Smooth muscle cell (in vitro differentiated cells): ENCODE data around the gene PAK2. TPM values are rescaled to one million over a fixed set of nuclear protein-coding genes. Genes with fewer than 3 reads are reported as not detected.
"Not testable (repeated sequence)": the region's sequence is repeated elsewhere in the genome, so short reads cannot be mapped to it uniquely, and the experiment has no call there.

Experiments
- DNase-seq: peaks from one replicate; lab custom pipeline; 2025; ENCODE audit not compliant: unreplicated experiment; lab: John Stamatoyannopoulos, UW
- H2AFZ ChIP-seq: fragments of 200-600 bp; sonication (generic); 2 replicates; pipeline ENCODE4 v1.6.0; 2016; ENCODE audit warnings: antibody characterized with exemption, low read depth, mild to moderate bottlenecking
- H3F3A ChIP-seq: fragments of 200-600 bp; sonication (generic); 2 replicates; pipeline ENCODE4 v1.6.0; 2017; ENCODE audit warnings: antibody characterized with exemption, low read depth
- H3K27ac ChIP-seq: fragments of 200-600 bp; sonication (generic); 2 replicates; pipeline ENCODE4 v1.5.1; 2016; ENCODE audit warnings: low read depth, mild to moderate bottlenecking
- H3K27me3 ChIP-seq: fragments of 200-600 bp; sonication (generic); 2 replicates; pipeline ENCODE4 v1.6.1; 2016; ENCODE audit warnings: low read depth, mild to moderate bottlenecking
- H3K36me3 ChIP-seq: fragments of 200-600 bp; sonication (generic); 2 replicates; pipeline ENCODE4 v1.5.1; 2016; ENCODE audit warnings: low read depth
- H3K4me1 ChIP-seq: fragments of 200-600 bp; sonication (generic); 2 replicates; pipeline ENCODE4 v1.5.1; 2016; ENCODE audit warnings: low read depth
- H3K4me2 ChIP-seq: fragments of 200-600 bp; sonication (generic); 2 replicates; pipeline ENCODE4 v1.6.0; 2016; ENCODE audit warnings: mild to moderate bottlenecking
- H3K4me3 ChIP-seq: fragments of 200-600 bp; sonication (generic); 2 replicates; pipeline ENCODE4 v1.5.1; 2016; ENCODE audit warnings: mild to moderate bottlenecking
- H3K79me2 ChIP-seq: fragments of 200-600 bp; sonication (generic); 2 replicates; pipeline ENCODE4 v1.6.0; 2016; ENCODE audit warnings: low read depth, mild to moderate bottlenecking
- H3K9ac ChIP-seq: fragments of 200-600 bp; sonication (generic); 2 replicates; pipeline ENCODE4 v1.6.0; 2016; ENCODE audit warnings: low read depth
- H3K9me3 ChIP-seq: fragments of 200-600 bp; sonication (generic); replicated peaks from 2 replicates; pipeline ENCODE4 v1.5.1; 2016; ENCODE audit warnings: low read depth
- H4K20me1 ChIP-seq: fragments of 200-600 bp; sonication (generic); 2 replicates; pipeline ENCODE4 v1.6.0; 2016; ENCODE audit warnings: low read depth
- CTCF ChIP-seq: fragments of 200-600 bp; sonication (generic); IDR thresholded peaks from 2 replicates; pipeline ENCODE4 v1.5.1; 2017; ENCODE audit warnings: borderline replicate concordance, mild to moderate bottlenecking, antibody characterized with exemption; ENCODE audit not compliant: insufficient read depth, poor library complexity, severe bottlenecking
- WGBS: methylation state at CpG from one replicate; pipeline ENCODE4 v1.1.7; 2016; ENCODE audit warnings: low lambda C conversion rate; 5-methylcytosine and 5-hydroxymethylcytosine counted together
- polyA plus RNA-seq: library from polyadenylated mRNA; unstranded; fragments of >200 nt; fragmentation: Nextera tagmentation; extraction: Ambion mirVana; gene quantifications from 2 replicates; pipeline ENCODE4 v1.2.1, GENCODE V29; 2016
- total RNA-seq: library from RNA; depleted of rRNA; stranded (reverse); fragments of >200 nt; gene quantifications from 2 replicates; pipeline ENCODE4 v1.2.3, GENCODE V29; 2014

Gene PAK2
- total and polyA plus RNA-seq, 2 experiments from 2014 or later, result 20.6 to 98.4 TPM

DNA sequence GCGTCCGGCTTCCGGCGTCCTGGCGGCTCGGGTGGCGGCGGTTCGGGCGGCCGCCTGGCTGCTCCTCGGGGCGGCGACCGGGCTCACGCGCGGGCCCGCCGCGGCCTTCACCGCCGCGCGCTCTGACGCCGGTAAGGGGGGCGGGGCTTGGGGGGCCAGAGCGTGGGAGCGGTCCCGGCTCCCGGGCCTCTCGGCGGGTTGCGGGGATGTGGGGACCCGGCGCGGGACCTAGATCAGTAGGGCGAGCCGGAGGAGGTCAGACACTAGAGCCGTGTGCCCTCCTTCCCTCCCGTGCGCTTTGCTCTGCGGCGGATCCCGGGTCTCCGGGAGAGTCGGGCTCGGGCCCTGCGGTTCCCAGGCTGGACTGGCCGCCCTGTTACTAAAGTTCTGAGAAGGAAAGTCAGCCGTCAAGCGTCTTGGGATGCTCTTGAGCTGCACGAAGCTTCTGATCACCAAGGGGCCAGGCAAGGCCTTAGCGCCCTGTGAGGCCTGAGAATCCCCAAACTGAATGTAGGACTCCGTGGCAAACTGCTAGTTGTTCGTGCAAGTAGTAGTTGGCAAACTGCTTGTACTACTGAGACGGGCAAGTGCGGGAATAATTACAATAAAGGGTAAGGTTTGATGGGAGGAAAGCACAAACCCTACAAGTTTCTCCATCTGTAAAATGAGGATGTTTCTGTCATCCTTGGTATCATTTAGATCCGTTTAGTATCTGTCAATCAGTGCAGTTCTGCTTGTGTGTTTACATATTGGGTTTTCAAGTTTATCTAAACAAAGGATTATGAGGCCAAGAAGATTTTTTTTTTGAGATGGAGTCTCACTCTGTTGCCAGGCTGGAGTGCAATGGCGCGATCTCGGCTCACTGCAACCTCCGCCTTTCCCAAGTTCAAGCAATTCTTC lies 26.9 kb upstream of the PAK2 start:
- no peaks in the 10 kb centered on the region for H3K36me3 ChIP-seq
- peak overlapping the region; percentile 100 for H3K27ac ChIP-seq
- peak; percentile 90 for DNase-seq
- H3K9ac ChIP-seq, result peak overlapping the region; percentile 98
- H3K9me3 ChIP-seq, result no peaks in the 10 kb centered on the region
- WGBS, result 7% methylated on average over 63 of the region's 64 CpGs
- no peaks in the 10 kb centered on the region for H3K27me3 ChIP-seq
- H3K4me1 ChIP-seq, result peaks cover 12% of the 10 kb centered on the region
- no peaks in the 10 kb centered on the region for H4K20me1 ChIP-seq
- peaks cover 14% of the 10 kb centered on the region for H3F3A ChIP-seq
- H3K4me2 ChIP-seq, result peak overlapping the region; percentile 89
- H3K79me2 ChIP-seq, result peaks cover 30% of the 10 kb centered on the region
- peak overlapping the region; percentile 96 for H2AFZ ChIP-seq
- TF ChIP-seq CTCF, result no peak
- H3K4me3 ChIP-seq, result peak overlapping the region; percentile 97

- not testable (repeated sequence) for H3K4me1 ChIP-seq, H3K9me3 ChIP-seq, H3K36me3 ChIP-seq, DNase-seq, H4K20me1 ChIP-seq, H3K4me3 ChIP-seq, H3K27me3 ChIP-seq, H2AFZ ChIP-seq, H3K4me2 ChIP-seq, H3F3A ChIP-seq, H3K9ac ChIP-seq, H3K27ac ChIP-seq
- peaks cover 51% of the 10 kb centered on the region for H3K79me2 ChIP-seq
- 99% methylated on average over 3 of the region's 3 CpGs for WGBS
These were observed 22.5 kb upstream of the PAK2 start for GRCh38 chr3:196717162-196717561.

DNA sequence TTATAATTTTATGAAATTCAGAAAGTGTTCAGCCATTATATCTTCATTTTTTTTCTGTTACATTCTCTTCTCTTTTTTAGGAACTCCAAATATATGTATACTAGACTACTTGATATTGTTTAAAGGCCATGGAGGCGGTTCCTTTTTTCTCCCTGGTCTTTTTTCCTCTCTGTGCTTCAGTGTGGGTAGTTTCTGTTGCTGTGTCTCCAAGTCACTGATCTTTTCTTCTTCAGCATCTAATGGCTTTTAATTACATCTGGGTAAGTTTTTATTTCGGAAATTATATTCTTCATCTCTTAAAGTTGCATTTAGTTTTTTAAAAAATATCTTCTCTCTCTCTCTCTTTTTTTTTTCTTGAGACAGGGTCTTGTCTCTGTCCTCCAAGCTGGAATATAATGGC lies 18.6 kb upstream of the PAK2 start:
- H3K4me2 ChIP-seq, result no peak overlapping the region
- no peak overlapping the region for H3K9ac ChIP-seq
- 83% methylated on average over 2 of the region's 2 CpGs for WGBS
- H3F3A ChIP-seq, result no peaks in the 10 kb centered on the region
- H3K9me3 ChIP-seq, result no peaks in the 10 kb centered on the region
- no peak overlapping the region for H3K4me3 ChIP-seq
- peaks cover 15% of the 10 kb centered on the region for H3K36me3 ChIP-seq
- H3K27ac ChIP-seq, result no peak overlapping the region
- TF ChIP-seq CTCF, result no peak
- no peaks in the 10 kb centered on the region for H3K27me3 ChIP-seq
- no peaks in the 10 kb centered on the region for H4K20me1 ChIP-seq
- no peak overlapping the region for H2AFZ ChIP-seq
- DNase-seq, result no peak
- H3K4me1 ChIP-seq, result no peaks in the 10 kb centered on the region
- peaks cover 21% of the 10 kb centered on the region for H3K79me2 ChIP-seq

- Histone ChIP-seq H2AFZ (no peak overlapping the region), H3K27me3 (no peaks in the 10 kb centered on the region), H3F3A (no peaks in the 10 kb centered on the region), H3K9me3 (no peaks in the 10 kb centered on the region), H3K4me3 (no peak overlapping the region), H3K79me2 (no peaks in the 10 kb centered on the region), H3K9ac (no peak overlapping the region), H4K20me1 (no peaks in the 10 kb centered on the region), H3K27ac (no peak overlapping the region), H3K4me2 (no peak overlapping the region), H3K36me3 (peaks cover 8% of the 10 kb centered on the region), H3K4me1 (no peaks in the 10 kb centered on the region)
- TF ChIP-seq CTCF, result no peak
- no peak for DNase-seq
- WGBS, result 89% methylated on average over 7 of the region's 7 CpGs
These were observed 12.6 kb upstream of the PAK2 start for GRCh38 chr3:196726788-196727675.
